Measurements from ENCODE around the gene DLGAP3. TPM values are rescaled to one million over a fixed set of nuclear protein-coding genes. Genes with fewer than 3 reads are reported as not detected.

Gene DLGAP3
- polyA plus RNA-seq, 1 donor from 2014 or later: 2.9 TPM

- no peaks in the 10 kb centered on the region for H4K20me1 ChIP-seq (ENCODE audit: insufficient read depth)
- no peaks in the 10 kb centered on the region for H3K9me2 ChIP-seq (ENCODE audit: insufficient read depth, low read length)
- H3K4me2 ChIP-seq (ENCODE audit: low read length): no peak overlapping the region
- no peak overlapping the region for H3K9ac ChIP-seq (ENCODE audit: low read length)
- H3K4me3 ChIP-seq (ENCODE audit: low read length): no peak overlapping the region
- no peak overlapping the region for H3K27ac ChIP-seq (ENCODE audit: low read length)
- no peaks in the 10 kb centered on the region for H3F3A ChIP-seq (ENCODE audit: insufficient read depth, low read length, poor library complexity, severe bottlenecking)
- H3K36me3 ChIP-seq (ENCODE audit: insufficient read depth, low read length): no peaks in the 10 kb centered on the region
- H3K27me3 ChIP-seq (ENCODE audit: insufficient read depth, low read depth, low read length): no peaks in the 10 kb centered on the region
- H2AFZ ChIP-seq (ENCODE audit: low read depth, low read length): no peak overlapping the region
- TF ChIP-seq EZH2 (IDR thresholded peaks at IDR 0.05; ENCODE audit: borderline replicate concordance, insufficient read depth, low read length, poor library complexity, severe bottlenecking) (no peak), RAD21 (conservative IDR thresholded peaks at IDR 0.05) (no peak), REST (IDR thresholded peaks at IDR 0.05; ENCODE audit: borderline replicate concordance) (no peak), CTCF (IDR thresholded peaks at IDR 0.05; ENCODE audit: poor library complexity, severe bottlenecking) (no peak), EP300 (conservative IDR thresholded peaks at IDR 0.05; ENCODE audit: poor library complexity, severe bottlenecking) (no peak), POLR2AphosphoS5 (IDR thresholded peaks at IDR 0.05) (no peak), TAF1 (IDR thresholded peaks at IDR 0.05; ENCODE audit: low read depth) (no peak), SMC3 (conservative IDR thresholded peaks at IDR 0.05; ENCODE audit: poor library complexity) (no peak), MXI1 (conservative IDR thresholded peaks at IDR 0.05; ENCODE audit: poor library complexity, severe bottlenecking) (no peak)
- no peaks in the 10 kb centered on the region for H3K9me3 ChIP-seq (ENCODE audit: low read length)
- peaks cover 24% of the 10 kb centered on the region for H3K79me2 ChIP-seq (replicated peaks; ENCODE audit: insufficient read depth, low read length)
These were observed 72.8 kb downstream of the DLGAP3 start for GRCh38 chr1:34856697-34857096.

GRCh38 chr1:34852677-34853217, 76.7 kb downstream of the DLGAP3 start:
- Histone ChIP-seq H3K36me3 (ENCODE audit: insufficient read depth, low read length) (no peaks in the 10 kb centered on the region), H3K9me3 (ENCODE audit: low read length) (no peaks in the 10 kb centered on the region), H3K4me2 (ENCODE audit: low read length) (no peak overlapping the region), H2AFZ (ENCODE audit: low read depth, low read length) (no peak overlapping the region), H3K79me2 (replicated peaks; ENCODE audit: insufficient read depth, low read length) (peaks cover 6% of the 10 kb centered on the region), H3F3A (ENCODE audit: insufficient read depth, low read length, poor library complexity, severe bottlenecking) (no peaks in the 10 kb centered on the region), H3K4me3 (ENCODE audit: low read length) (no peak overlapping the region), H3K27me3 (ENCODE audit: insufficient read depth, low read depth, low read length) (no peaks in the 10 kb centered on the region), H3K27ac (ENCODE audit: low read length) (peak overlapping the region; percentile 51), H3K9ac (ENCODE audit: low read length) (no peak overlapping the region), H3K9me2 (ENCODE audit: insufficient read depth, low read length) (no peaks in the 10 kb centered on the region), H4K20me1 (ENCODE audit: insufficient read depth) (no peaks in the 10 kb centered on the region)
- TF ChIP-seq CTCF (IDR thresholded peaks at IDR 0.05; ENCODE audit: poor library complexity, severe bottlenecking) (peak; percentile 99), RAD21 (conservative IDR thresholded peaks at IDR 0.05) (peak; percentile 90), EP300 (conservative IDR thresholded peaks at IDR 0.05; ENCODE audit: poor library complexity, severe bottlenecking) (no peak), TAF1 (IDR thresholded peaks at IDR 0.05; ENCODE audit: low read depth) (no peak), POLR2AphosphoS5 (IDR thresholded peaks at IDR 0.05) (peak; percentile 9), SMC3 (conservative IDR thresholded peaks at IDR 0.05; ENCODE audit: poor library complexity) (peak; percentile 90), MXI1 (conservative IDR thresholded peaks at IDR 0.05; ENCODE audit: poor library complexity, severe bottlenecking) (peak; percentile 50), REST (IDR thresholded peaks at IDR 0.05; ENCODE audit: borderline replicate concordance) (no peak)
